RCC 7860 (cell line): ENCODE measurements around the gene NCR1.
"Not testable (repeated sequence)": the region's sequence is repeated elsewhere in the genome, so short reads cannot be mapped to it uniquely, and the experiment has no call there.

Experiments
- DNase-seq: peaks from one replicate; pipeline ENCODE4 v3.0.0-alpha.2; 2015; ENCODE audit warnings: low spot score
- FAIRE-seq: peaks from 2 replicates; lab custom pipeline; 2012; peaks lifted over from hg19 to GRCh38; lab: Jason Lieb, UNC

Gene NCR1

DNA sequence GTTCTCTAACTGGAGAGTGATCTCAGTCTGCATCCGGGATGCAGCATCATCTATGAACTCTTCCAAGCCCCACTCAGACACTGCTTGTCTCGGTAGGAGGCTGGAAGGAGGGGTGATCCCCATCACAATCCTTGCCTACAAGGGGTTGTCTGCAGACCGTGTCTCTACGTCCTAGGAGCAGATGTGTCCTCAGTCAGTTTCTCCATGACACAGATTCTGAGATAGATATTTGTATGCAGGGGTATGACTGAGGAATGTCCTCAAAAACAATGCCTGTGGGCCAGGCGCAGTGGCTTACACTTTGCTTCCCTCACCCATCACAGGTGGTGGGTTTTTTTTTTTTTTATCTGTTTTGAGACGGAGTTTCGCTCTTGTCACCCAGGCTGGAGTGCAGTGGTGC is 871 bp downstream of the NCR1 start:
- DNase-seq: no peak
- FAIRE-seq: no peak

DNA sequence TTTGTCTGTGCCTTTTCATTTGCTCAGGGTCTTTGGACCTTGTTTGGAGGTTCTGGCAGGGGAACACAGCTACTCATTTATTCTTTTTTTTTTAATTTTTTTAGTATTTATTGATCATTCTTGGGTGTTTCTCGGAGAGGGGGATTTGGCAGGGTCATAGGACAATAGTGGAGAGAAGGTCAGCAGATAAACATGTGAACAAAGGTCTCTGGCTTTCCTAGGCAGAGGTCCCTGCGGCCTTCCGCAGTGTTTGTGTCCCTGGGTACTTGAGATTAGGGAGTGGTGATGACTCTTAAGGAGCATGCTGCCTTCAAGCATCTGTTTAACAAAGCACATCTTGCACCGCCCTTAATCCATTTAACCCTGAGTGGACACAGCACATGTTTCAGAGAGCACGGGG is 2.0 kb downstream of the NCR1 start:
- not testable (repeated sequence) for FAIRE-seq, DNase-seq

GRCh38 chr19:54916822-54917221 is 10.9 kb downstream of the NCR1 start:
- no peak for DNase-seq
- FAIRE-seq: no peak

DNA sequence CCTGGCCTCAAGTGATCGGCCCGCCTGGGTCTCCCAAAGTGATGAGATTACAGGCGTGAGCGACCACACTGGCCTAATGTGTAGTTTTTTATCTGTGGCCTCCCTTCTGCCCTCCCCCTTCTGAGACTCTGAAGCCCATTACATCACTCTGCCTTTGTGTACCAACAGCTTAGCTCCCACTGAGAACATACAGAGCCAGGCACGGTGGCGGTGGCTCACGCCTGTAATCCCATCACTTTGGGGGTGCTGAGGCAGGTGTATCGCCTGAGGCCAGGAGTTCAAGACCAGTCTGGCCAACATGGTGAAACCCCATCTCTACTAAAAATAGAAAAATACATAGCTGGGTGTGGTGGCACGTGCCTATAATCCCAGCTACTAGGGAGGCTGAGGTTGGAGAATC is 12.6 kb downstream of the NCR1 start:
- no peak for FAIRE-seq
- no peak for DNase-seq

GRCh38 chr19:54919646-54920563 is 14.0 kb downstream of the NCR1 start:
- DNase-seq, FAIRE-seq: not testable (repeated sequence)

DNA sequence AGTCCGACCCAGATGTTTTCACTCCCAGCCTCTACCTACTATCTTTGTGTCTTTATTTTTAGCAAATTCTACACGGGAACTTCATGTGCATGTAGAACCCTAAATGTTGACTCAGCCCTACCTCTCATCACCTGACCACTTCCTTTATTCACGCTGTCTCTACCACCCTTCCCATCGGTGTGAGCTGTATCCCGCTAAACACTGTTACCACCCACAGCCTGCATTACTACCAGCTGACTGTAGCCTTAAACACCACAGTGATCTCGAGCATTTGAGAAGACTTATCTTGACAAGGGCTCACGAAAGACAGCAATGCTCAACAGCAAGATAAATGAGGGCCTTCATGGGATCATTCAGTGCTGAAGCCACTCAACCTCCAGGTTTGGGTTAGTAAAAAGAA is 15.1 kb downstream of the NCR1 start:
- no peak for FAIRE-seq
- no peak for DNase-seq

- no peak for FAIRE-seq
- DNase-seq: no peak
Observed at GRCh38 chr19:54923276-54923675, 17.3 kb downstream of the NCR1 start.

GRCh38 chr19:54928299-54928698 is 22.4 kb downstream of the NCR1 start:
- no peak for FAIRE-seq
- no peak for DNase-seq

DNA sequence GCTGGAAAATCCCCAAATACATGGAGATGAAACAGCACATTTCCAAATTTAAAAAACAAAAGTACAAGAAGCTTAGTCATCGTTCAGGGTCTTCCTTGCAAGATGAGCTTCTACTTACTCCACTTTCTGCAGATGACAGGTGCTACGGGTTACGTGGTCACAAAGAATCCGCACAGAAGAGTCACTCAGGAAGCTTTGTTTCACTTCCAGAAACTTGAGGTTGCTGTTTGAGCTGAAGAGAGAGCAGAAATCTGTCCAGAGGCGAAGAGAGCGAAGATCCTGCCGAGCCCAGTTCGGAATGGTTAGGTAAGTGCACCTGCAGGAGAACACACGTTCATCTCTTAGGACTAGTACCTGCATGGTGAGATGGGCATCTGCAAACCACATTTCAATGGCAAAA is 32.0 kb downstream of the NCR1 start:
- FAIRE-seq (no peak), DNase-seq (no peak)

DNA sequence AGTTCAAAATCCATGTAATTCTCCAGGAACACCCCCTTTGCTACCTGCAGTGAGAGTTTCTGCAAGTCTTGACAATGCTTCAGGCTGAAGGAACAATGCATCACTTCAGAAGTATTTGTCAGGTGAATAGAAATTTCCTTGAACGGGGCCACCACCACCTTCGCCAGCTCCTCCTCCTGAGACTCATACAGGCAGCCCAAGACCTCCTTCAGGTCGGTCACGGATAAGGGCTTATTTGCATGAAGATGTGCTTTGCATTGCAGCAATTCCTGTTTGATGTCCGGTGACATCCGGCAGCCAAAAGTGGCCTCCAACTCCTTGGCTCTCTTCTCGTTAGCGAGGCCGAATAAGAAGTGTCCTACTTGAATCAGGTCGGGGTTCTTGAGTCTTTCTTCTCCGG is 33.0 kb downstream of the NCR1 start:
- FAIRE-seq: no peak
- no peak for DNase-seq

GRCh38 chr19:54939538-54939937 is 33.6 kb downstream of the NCR1 start:
- not testable (repeated sequence) for FAIRE-seq, DNase-seq

GRCh38 chr19:54943772-54944361 is 37.9 kb downstream of the NCR1 start:
- not testable (repeated sequence) for FAIRE-seq, DNase-seq

- no peak for FAIRE-seq
- DNase-seq: no peak
Observed at GRCh38 chr19:54947381-54947780, 41.4 kb downstream of the NCR1 start, which contains the start of gene NLRP7. Gene NLRP7, minus strand, starts transcription at chr19:54947530.

DNA sequence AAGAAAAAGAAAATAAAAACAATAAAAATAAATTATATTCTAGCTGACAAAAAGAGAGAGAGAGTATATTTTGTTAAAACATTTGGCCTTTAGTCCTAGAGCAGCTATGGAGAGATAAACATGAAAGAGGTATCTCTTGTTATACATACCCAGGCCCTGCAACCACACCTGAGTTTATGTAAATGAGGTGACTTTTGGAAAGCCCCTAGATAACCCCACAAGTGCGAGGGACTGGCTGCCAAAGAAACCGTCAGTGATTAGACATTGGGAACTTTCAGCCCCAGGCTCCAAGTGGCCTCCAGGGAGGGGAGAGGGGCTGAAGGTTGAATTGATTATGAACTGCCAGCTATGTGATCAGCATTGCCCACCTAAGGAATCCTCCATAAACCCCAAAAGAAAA is 43.5 kb downstream of the NCR1 start:
- no peak for DNase-seq
- FAIRE-seq: no peak

DNA sequence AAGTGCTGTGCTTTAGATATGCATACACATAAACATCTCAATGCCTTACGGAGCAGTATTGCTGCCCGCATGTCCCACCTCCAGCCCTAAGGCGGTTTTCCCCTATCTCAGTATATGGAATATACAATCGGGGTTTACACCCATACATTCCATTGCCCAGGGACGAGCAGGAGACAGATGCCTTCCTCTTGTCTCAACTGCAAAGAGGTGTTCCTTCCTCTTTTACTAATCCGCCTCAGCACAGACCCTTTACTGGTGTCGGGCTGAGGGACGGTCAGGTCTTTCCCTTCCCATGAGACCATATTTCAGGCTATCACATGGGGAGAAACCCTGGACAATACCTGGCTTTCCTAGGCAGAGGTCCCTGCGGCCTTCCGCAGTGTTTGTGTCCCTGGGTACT is 44.6 kb downstream of the NCR1 start:
- DNase-seq, FAIRE-seq: not testable (repeated sequence)

DNA sequence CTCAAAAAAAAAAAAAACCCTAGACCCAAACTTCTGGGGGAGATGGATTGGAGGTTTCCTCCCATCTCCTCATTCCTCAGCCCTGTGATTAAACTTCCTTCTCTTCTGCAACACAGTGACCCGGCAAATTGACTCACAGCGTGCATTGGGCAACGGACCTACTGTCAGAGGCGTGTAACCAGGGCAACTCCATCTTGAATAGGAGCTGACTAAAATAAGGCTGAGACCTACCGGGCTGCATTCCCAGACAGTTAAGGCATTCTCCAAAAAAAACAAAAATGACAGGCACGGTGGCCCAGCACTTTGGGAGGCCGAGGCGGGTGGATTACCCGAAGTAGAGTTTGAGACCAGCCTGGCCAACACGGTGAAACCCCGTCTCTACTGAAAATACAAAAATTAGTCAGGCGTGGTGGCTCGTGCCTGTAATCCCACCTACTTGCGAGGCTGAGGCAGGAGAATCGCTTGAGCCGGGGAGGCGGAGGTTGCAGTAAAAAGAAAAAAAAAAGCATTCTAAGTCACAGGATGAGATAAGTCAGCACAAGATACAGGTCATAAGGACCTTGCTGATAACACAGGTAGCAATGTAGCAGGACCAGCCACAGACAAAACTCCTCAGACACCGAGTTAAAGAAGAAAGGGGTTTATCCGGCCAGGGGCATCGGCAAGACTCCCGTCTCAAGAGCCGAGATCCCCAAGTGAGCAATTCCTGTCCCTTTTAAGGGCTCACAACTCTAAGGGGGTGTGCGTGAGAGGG is 46.8 kb downstream of the NCR1 start:
- DNase-seq: no peak
- FAIRE-seq: no peak

GRCh38 chr19:54953345-54953713 is 47.4 kb downstream of the NCR1 start:
- not testable (repeated sequence) for FAIRE-seq, DNase-seq

DNA sequence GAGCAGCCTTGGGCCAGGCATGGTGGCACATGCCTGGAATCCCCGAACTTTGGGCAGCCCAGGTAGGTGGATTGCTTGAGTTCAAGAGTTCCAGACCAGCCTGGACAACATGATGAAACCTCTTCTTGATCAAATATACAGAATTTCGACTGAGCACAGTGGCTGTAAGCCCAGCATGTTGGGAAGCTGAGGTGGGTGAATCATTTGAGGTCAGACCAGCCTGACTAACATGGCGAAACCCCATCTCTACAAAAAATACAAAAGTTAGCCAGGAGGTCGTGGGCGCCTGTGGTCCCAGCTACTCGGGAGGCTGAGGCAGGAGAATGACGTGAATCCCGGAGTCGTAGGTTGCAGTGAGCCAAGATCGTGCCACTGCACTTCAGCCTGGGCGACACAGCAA is 49.4 kb downstream of the NCR1 start:
- DNase-seq (no peak), FAIRE-seq (no peak)

- FAIRE-seq (no peak), DNase-seq (no peak)
Observed at GRCh38 chr19:54959840-54960239, 53.9 kb downstream of the NCR1 start.
